ENCODE measurements around the gene FILIP1L.

DNA sequence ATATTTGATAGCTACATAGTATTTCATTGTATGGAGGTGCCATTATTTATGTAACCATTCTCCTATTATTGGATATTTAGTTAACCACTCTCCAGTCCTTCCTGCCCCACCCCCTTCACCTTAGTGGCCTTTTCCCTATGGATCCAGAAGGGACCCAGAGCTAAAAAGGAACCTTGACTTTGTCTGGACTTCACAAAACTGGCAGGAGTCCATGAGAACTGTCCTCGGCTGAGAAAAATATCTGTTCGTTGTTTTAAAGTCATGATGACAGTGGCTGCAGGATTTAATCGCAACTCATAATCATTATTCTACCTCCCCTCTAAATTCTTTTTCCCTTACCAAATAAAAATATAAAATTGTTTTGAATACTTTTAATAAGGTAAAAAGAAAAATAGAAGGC, 166.9 kb downstream of the FILIP1L start:
- TF ChIP-seq, protein P1, sequence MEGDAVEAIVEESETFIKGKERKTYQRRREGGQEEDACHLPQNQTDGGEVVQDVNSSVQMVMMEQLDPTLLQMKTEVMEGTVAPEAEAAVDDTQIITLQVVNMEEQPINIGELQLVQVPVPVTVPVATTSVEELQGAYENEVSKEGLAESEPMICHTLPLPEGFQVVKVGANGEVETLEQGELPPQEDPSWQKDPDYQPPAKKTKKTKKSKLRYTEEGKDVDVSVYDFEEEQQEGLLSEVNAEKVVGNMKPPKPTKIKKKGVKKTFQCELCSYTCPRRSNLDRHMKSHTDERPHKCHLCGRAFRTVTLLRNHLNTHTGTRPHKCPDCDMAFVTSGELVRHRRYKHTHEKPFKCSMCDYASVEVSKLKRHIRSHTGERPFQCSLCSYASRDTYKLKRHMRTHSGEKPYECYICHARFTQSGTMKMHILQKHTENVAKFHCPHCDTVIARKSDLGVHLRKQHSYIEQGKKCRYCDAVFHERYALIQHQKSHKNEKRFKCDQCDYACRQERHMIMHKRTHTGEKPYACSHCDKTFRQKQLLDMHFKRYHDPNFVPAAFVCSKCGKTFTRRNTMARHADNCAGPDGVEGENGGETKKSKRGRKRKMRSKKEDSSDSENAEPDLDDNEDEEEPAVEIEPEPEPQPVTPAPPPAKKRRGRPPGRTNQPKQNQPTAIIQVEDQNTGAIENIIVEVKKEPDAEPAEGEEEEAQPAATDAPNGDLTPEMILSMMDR (IDR thresholded peaks at IDR 0.05) = no peak
- no peak for TF ChIP-seq POLR2A (IDR thresholded peaks at IDR 0.05)
- TF ChIP-seq EP300 (IDR thresholded peaks at IDR 0.05) = no peak
